Measurements from ENCODE around the gene KCNMA1. TPM values are rescaled to one million over a fixed set of nuclear protein-coding genes. Genes with fewer than 3 reads are reported as not detected.

KCNMA1 gene
- total and polyA plus RNA-seq, 9 of the 15 experiments (the other 6 are each of a cell fraction or from before 2014, with no cell fraction given) = 0.01 to 0.95 (median 0.15) TPM; not detected in 4

- H3K9me1 ChIP-seq (ENCODE audit: control insufficient read depth, insufficient read depth, low read length) = no peaks in the 10 kb centered on the region
- H3K4me2 ChIP-seq (ENCODE audit: insufficient read depth, low read length) = no peak overlapping the region
- H3K9ac ChIP-seq (ENCODE audit: insufficient read depth in 1 of 2, low read depth in 2 of 2, low read length in 2 of 2) = no peak overlapping the region
- DNase-seq (ENCODE audit: extremely low read depth in 1 of 4, low spot score in 3 of 4) (no peak), FAIRE-seq (no peak), ATAC-seq (no peak)
- no peaks in the 10 kb centered on the region for H4K20me1 ChIP-seq (replicated peaks; ENCODE audit: control insufficient read depth, insufficient read depth, low read length)
- H3K4me1 ChIP-seq (replicated peaks in 1 of 2; ENCODE audit: control insufficient read depth in 2 of 2, insufficient read depth in 2 of 2, low read length in 2 of 2) = no peaks in the 10 kb centered on the region
- no peaks in the 10 kb centered on the region for H3K9me3 ChIP-seq (replicated peaks; ENCODE audit: control insufficient read depth, insufficient read depth, low read depth, low read length)
- peak; percentile 11; the same call in 1 of the 2 replicates for TF ChIP-seq C11orf30 (IDR thresholded peaks at IDR 0.05; ENCODE audit: low read depth)
- TF ChIP-seq MXI1 (IDR thresholded peaks at IDR 0.05; ENCODE audit: low read depth, low read length) = no peak
- TF ChIP-seq ZNF431 (CRISPR knock-in tag; IDR thresholded peaks at IDR 0.05) = no peak
- no peak for TF ChIP-seq ZBTB33 (CRISPR knock-in tag; IDR thresholded peaks at IDR 0.05)
- TF ChIP-seq CHD1 (IDR thresholded peaks at IDR 0.05; ENCODE audit: low read length) = no peak
- TF ChIP-seq ELF2 (CRISPR knock-in tag; IDR thresholded peaks at IDR 0.05) = no peak
- no peak overlapping the region for H2AFZ ChIP-seq (ENCODE audit: low read depth, low read length)
- H3K36me3 ChIP-seq (ENCODE audit: control insufficient read depth, insufficient read depth, low read length) = no peaks in the 10 kb centered on the region
- in situ Hi-C loops (cut with MboI) (no loop called here), intact Hi-C loops (cut with micrococcal nuclease) (no loop called here)
- WGBS (ENCODE audit: insufficient coverage, low coverage, missing lambda C conversion rate) = 1% methylated on average over 4 of the region's 4 CpGs
- H3K27me3 ChIP-seq (ENCODE audit: control insufficient read depth in 2 of 2, insufficient read depth in 2 of 2, low read length in 2 of 2) = peaks cover 4 to 15% of the 10 kb centered on the region in 2 experiments; a peak in 3 of 5 replicates
- CTCF ChIA-PET (ENCODE audit: low intra/inter-chr PET ratio) = no interaction called here
- no peaks in the 10 kb centered on the region for H3K79me2 ChIP-seq (ENCODE audit: control insufficient read depth, insufficient read depth, low read length)
- BruUV-seq (replicated peaks) = no TSS peak
- H3K4me3 ChIP-seq = no peak overlapping the region
- no peak overlapping the region for H3K27ac ChIP-seq (ENCODE audit: extremely low read depth, low read depth, low read length)
- POLR2A ChIA-PET = interaction anchor here (1.5 kb wide), 1 partner anchor 9 kb away, joined by 5 read pairs; no protein-coding TSS in a partner anchor
These were observed 132.7 kb downstream of the KCNMA1 start for GRCh38 chr10:77504873-77505257.
